SK-N-SH (cell line): ENCODE data around the gene POLA1. TPM values are rescaled to one million over a fixed set of nuclear protein-coding genes. Genes with fewer than 3 reads are reported as not detected.

Experiments
- CTCF ChIA-PET: fragments of 300-600, 350-600 bp; formaldehyde crosslinking; extraction: SDS; loops from one replicate; lab custom pipeline; 2021; lab: Yijun Ruan, JAX
- POLR2A ChIA-PET: fragments of 350-600 bp; sonication (Branson Sonifier 250); formaldehyde crosslinking; extraction: SDS; loops from one replicate; lab custom pipeline; 2020; ENCODE audit warnings: antibody characterized with exemption, inconsistent platforms; lab: Yijun Ruan, JAX
- DNase-seq: peaks from one replicate; pipeline ENCODE4 v3.0.0; 2012
- H2AFZ ChIP-seq: fragments of 200-600 bp; sonication (generic); 2 replicates; pipeline ENCODE4 v1.8.1; 2016; ENCODE audit warnings: antibody characterized with exemption, mild to moderate bottlenecking, low read depth
- H3F3A ChIP-seq: fragments of 200-600 bp; sonication (generic); replicated peaks from 2 replicates; pipeline ENCODE3; 2016; ENCODE audit warnings: antibody characterized with exemption, mild to moderate bottlenecking; ENCODE audit not compliant: insufficient read depth
- H3K27ac ChIP-seq, 2 experiments: fragments of 200-500 bp in 1 of 2; fragments of 200-600 bp in 1 of 2; sonication (Bioruptor generic) in 1 of 2; sonication (generic), shearing (Covaris generic) in 1 of 2; 2 replicates each; pipeline versions ENCODE4 v1.5.1 to v1.6.1; 2014 to 2016; ENCODE audit warnings: low read depth in 2 of 2, inconsistent platforms in 1 of 2, low read length in 1 of 2, mild to moderate bottlenecking in 1 of 2, mixed read lengths in 1 of 2
- H3K27me3 ChIP-seq: fragments of 200-600 bp; sonication (generic), shearing (Covaris generic); 2 replicates; pipeline ENCODE4 v1.6.1; 2016; ENCODE audit warnings: mixed run types; ENCODE audit not compliant: insufficient read depth
- H3K36me3 ChIP-seq, 2 experiments: fragments of 200-500 bp in 1 of 2; fragments of 200-600 bp in 1 of 2; sonication (Bioruptor generic) in 1 of 2; sonication (generic) in 1 of 2; replicated peaks in 1 of 2; 2 replicates each; pipeline versions ENCODE3 to v1.5.1; 2014 to 2016; ENCODE audit warnings: low read length in 1 of 2, mild to moderate bottlenecking in 1 of 2; ENCODE audit not compliant: insufficient read depth in 2 of 2, control insufficient read depth in 1 of 2
- H3K4me1 ChIP-seq, 2 experiments: fragments of 200-500 bp in 1 of 2; fragments of 200-600 bp in 1 of 2; sonication (Bioruptor generic) in 1 of 2; sonication (generic), shearing (Covaris generic) in 1 of 2; 2 replicates each; pipeline versions ENCODE4 v1.5.1 to v1.6.1; 2014 to 2016; ENCODE audit warnings: low read depth in 1 of 2, low read length in 1 of 2, mixed run types in 1 of 2; ENCODE audit not compliant: insufficient read depth in 2 of 2, control insufficient read depth in 1 of 2
- H3K4me2 ChIP-seq: fragments of 200-600 bp; sonication (generic), shearing (Covaris generic); 2 replicates; pipeline ENCODE4 v1.6.1; 2017; ENCODE audit warnings: mixed run types
- H3K4me3 ChIP-seq, 2 experiments: fragments of 200-500 bp in 1 of 2; fragments of 200-600 bp in 1 of 2; sonication (Bioruptor generic) in 1 of 2; sonication (generic), shearing (Covaris generic) in 1 of 2; 2 replicates each; pipeline versions ENCODE4 v1.5.1 to v1.8.1; 2014 to 2016; ENCODE audit warnings: low read depth in 2 of 2, inconsistent platforms in 1 of 2, low read length in 1 of 2, mild to moderate bottlenecking in 1 of 2, mixed read lengths in 1 of 2, moderate library complexity in 1 of 2
- H3K79me2 ChIP-seq: fragments of 200-600 bp; sonication (generic); 2 replicates; pipeline ENCODE4 v1.8.1; 2017; ENCODE audit warnings: mild to moderate bottlenecking; ENCODE audit not compliant: insufficient read depth
- H3K9ac ChIP-seq: fragments of 200-600 bp; sonication (generic); 2 replicates; pipeline ENCODE4 v1.6.1; 2017; ENCODE audit warnings: mixed run types
- H3K9me2 ChIP-seq: fragments of 200-600 bp; sonication (generic); 2 replicates; pipeline ENCODE4 v1.6.1; 2017; ENCODE audit warnings: mixed run types
- H3K9me3 ChIP-seq: fragments of 200-600 bp; sonication (generic); 2 replicates; pipeline ENCODE4 v1.6.1; 2017; ENCODE audit warnings: mixed run types, mild to moderate bottlenecking, moderate library complexity
- H4K20me1 ChIP-seq: fragments of 200-600 bp; sonication (generic); 2 replicates; pipeline ENCODE4 v1.6.1; 2017; ENCODE audit warnings: mild to moderate bottlenecking, mixed run types; ENCODE audit not compliant: insufficient read depth
- EZH2phosphoT487 ChIP-seq: fragments of 200-600 bp; sonication (generic); IDR thresholded peaks from 2 replicates; pipeline ENCODE4 v1.6.1; 2017; ENCODE audit warnings: low read depth, mixed run types, mild to moderate bottlenecking, antibody characterized with exemption, moderate library complexity, borderline replicate concordance
- GABPA ChIP-seq: IDR thresholded peaks from 2 replicates; pipeline ENCODE4 v1.4.0; 2012; ENCODE audit warnings: low read depth, mild to moderate bottlenecking
- GATA2 ChIP-seq: sonication (generic); formaldehyde crosslinking; IDR thresholded peaks from 2 replicates; pipeline ENCODE4 v1.5.0; 2020; ENCODE audit warnings: mild to moderate bottlenecking, missing genetic modification reagents
- NFIC ChIP-seq: IDR thresholded peaks from 2 replicates; pipeline ENCODE4 v1.4.0; 2012; ENCODE audit warnings: borderline replicate concordance
- RXRA ChIP-seq: IDR thresholded peaks from 2 replicates; pipeline ENCODE4 v1.4.0; 2012; ENCODE audit warnings: low read depth, mild to moderate bottlenecking, borderline replicate concordance
- SMC3 ChIP-seq: IDR thresholded peaks from 2 replicates; pipeline ENCODE4 v1.6.1; 2012; ENCODE audit warnings: low read depth, low read length, improper control_type of control experiment
- TEAD4 ChIP-seq: IDR thresholded peaks from 2 replicates; pipeline ENCODE4 v1.4.0; 2012; ENCODE audit warnings: mild to moderate bottlenecking, borderline replicate concordance; ENCODE audit not compliant: insufficient read depth
- YY1 ChIP-seq: IDR thresholded peaks from 2 replicates; pipeline ENCODE4 v1.4.0; 2012; ENCODE audit warnings: low read depth, mild to moderate bottlenecking
- WGBS: methylation state at CpG from one replicate; pipeline ENCODE4 v1.1.6; 2017; ENCODE audit warnings: low lambda C conversion rate; 5-methylcytosine and 5-hydroxymethylcytosine counted together
- polyA plus RNA-seq, 3 experiments: library from polyadenylated mRNA; depleted of rRNA; stranded (reverse); fragments of >200 nt; gene quantifications; 2 replicates each; pipeline ENCODE4 v1.2.3, GENCODE V29; 2012
- TF ChIP-seq, protein P1 (sequence below): IDR thresholded peaks from 2 replicates; pipeline ENCODE4; 2012
- TF ChIP-seq, protein P2 (sequence below): fragments of 200-600 bp; sonication (generic); IDR thresholded peaks from 2 replicates; pipeline ENCODE4 v1.6.1; 2017; ENCODE audit warnings: antibody characterized with exemption, mild to moderate bottlenecking, moderate library complexity
- TF ChIP-seq, protein P3 (sequence below): IDR thresholded peaks from 2 replicates; pipeline ENCODE4 v1.4.0; 2012; ENCODE audit warnings: low read depth, borderline replicate concordance
- TF ChIP-seq, protein P4 (sequence below): IDR thresholded peaks from 2 replicates; pipeline ENCODE4 v1.6.1; 2012; ENCODE audit warnings: mild to moderate bottlenecking, low read depth, low read length, moderate library complexity

Gene POLA1
- polyA plus RNA-seq, 1 of the 3 experiments (the other 2 are of a cell fraction): 2.8 TPM

DNA sequence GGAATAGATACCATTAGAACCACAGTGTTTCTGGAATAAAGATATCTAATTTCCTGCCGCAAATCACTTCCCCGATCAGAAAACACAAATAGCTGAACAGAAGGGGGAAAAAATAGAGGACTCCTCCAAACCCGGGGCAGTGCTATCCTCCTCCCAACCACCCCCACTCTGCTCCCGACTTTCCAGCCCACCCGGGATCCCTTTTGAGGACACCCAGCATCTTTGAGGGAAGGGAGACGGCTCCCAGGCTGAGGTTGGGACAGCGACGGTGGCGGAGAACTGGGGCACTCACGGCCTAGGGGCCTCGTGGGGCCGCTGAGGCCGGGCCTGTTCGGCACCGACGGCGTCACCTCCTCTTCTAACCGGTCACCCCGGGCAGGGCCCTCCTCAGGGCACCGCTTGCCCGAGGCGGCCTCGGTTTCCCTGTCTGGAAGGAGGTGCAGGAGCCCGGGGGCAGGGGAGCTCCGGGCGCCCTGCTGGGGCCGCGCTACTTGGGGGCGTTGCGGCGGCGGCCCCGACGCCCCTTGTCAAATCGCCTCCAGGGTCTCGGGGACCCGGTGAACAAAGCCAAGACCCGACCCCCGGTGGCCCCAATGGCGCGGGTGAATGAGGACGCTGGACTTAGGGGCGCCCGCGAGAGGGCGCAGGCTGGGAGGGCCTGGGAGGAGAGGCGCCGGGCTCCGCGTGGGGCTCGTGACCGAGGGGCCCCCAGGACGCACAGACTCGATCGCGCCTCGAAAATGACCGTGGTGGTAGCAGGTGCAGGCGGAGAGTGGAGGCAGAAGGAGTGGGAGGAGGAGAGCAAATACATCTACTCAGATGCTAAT lies 329.0 kb downstream of the POLA1 start:
- Histone ChIP-seq H3K27ac (no peak overlapping the region), H3K9ac (no peak overlapping the region), H3K27me3 (peaks cover 66% of the 10 kb centered on the region), H3K9me2 (no peaks in the 10 kb centered on the region), H3K4me3 (no peak overlapping the region), H3K9me3 (no peaks in the 10 kb centered on the region), H3K4me1 (peaks cover 0 to 9% of the 10 kb centered on the region in 2 experiments; a peak in 1 of 4 replicates), H3K79me2 (no peaks in the 10 kb centered on the region), H2AFZ (no peak overlapping the region), H3F3A (no peaks in the 10 kb centered on the region), H3K36me3 (no peaks in the 10 kb centered on the region), H3K4me2 (no peak overlapping the region), H4K20me1 (no peaks in the 10 kb centered on the region)
- DNase-seq: no peak
- WGBS: 40% methylated on average over 24 of the region's 59 CpGs
- ChIA-PET CTCF (interaction anchor here (1.1 to 2.7 kb wide), 5 partner anchors 10 to 188 kb away, joined by 3 to 32 read pairs (median 4); no protein-coding TSS in a partner anchor), POLR2A (no interaction called here)
- TF ChIP-seq, protein P1, sequence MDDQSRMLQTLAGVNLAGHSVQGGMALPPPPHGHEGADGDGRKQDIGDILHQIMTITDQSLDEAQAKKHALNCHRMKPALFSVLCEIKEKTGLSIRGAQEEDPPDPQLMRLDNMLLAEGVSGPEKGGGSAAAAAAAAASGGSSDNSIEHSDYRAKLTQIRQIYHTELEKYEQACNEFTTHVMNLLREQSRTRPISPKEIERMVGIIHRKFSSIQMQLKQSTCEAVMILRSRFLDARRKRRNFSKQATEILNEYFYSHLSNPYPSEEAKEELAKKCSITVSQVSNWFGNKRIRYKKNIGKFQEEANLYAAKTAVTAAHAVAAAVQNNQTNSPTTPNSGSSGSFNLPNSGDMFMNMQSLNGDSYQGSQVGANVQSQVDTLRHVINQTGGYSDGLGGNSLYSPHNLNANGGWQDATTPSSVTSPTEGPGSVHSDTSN: no peak
- TF ChIP-seq NFIC (no peak), EZH2phosphoT487 (no peak), RXRA (no peak), TEAD4 (no peak), GABPA (no peak), YY1 (no peak), SMC3 (no peak), GATA2 (no peak)
- TF ChIP-seq, protein P2, sequence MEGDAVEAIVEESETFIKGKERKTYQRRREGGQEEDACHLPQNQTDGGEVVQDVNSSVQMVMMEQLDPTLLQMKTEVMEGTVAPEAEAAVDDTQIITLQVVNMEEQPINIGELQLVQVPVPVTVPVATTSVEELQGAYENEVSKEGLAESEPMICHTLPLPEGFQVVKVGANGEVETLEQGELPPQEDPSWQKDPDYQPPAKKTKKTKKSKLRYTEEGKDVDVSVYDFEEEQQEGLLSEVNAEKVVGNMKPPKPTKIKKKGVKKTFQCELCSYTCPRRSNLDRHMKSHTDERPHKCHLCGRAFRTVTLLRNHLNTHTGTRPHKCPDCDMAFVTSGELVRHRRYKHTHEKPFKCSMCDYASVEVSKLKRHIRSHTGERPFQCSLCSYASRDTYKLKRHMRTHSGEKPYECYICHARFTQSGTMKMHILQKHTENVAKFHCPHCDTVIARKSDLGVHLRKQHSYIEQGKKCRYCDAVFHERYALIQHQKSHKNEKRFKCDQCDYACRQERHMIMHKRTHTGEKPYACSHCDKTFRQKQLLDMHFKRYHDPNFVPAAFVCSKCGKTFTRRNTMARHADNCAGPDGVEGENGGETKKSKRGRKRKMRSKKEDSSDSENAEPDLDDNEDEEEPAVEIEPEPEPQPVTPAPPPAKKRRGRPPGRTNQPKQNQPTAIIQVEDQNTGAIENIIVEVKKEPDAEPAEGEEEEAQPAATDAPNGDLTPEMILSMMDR: no peak
- TF ChIP-seq, protein P3, sequence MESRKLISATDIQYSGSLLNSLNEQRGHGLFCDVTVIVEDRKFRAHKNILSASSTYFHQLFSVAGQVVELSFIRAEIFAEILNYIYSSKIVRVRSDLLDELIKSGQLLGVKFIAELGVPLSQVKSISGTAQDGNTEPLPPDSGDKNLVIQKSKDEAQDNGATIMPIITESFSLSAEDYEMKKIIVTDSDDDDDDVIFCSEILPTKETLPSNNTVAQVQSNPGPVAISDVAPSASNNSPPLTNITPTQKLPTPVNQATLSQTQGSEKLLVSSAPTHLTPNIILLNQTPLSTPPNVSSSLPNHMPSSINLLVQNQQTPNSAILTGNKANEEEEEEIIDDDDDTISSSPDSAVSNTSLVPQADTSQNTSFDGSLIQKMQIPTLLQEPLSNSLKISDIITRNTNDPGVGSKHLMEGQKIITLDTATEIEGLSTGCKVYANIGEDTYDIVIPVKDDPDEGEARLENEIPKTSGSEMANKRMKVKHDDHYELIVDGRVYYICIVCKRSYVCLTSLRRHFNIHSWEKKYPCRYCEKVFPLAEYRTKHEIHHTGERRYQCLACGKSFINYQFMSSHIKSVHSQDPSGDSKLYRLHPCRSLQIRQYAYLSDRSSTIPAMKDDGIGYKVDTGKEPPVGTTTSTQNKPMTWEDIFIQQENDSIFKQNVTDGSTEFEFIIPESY: no peak
- TF ChIP-seq, protein P4, sequence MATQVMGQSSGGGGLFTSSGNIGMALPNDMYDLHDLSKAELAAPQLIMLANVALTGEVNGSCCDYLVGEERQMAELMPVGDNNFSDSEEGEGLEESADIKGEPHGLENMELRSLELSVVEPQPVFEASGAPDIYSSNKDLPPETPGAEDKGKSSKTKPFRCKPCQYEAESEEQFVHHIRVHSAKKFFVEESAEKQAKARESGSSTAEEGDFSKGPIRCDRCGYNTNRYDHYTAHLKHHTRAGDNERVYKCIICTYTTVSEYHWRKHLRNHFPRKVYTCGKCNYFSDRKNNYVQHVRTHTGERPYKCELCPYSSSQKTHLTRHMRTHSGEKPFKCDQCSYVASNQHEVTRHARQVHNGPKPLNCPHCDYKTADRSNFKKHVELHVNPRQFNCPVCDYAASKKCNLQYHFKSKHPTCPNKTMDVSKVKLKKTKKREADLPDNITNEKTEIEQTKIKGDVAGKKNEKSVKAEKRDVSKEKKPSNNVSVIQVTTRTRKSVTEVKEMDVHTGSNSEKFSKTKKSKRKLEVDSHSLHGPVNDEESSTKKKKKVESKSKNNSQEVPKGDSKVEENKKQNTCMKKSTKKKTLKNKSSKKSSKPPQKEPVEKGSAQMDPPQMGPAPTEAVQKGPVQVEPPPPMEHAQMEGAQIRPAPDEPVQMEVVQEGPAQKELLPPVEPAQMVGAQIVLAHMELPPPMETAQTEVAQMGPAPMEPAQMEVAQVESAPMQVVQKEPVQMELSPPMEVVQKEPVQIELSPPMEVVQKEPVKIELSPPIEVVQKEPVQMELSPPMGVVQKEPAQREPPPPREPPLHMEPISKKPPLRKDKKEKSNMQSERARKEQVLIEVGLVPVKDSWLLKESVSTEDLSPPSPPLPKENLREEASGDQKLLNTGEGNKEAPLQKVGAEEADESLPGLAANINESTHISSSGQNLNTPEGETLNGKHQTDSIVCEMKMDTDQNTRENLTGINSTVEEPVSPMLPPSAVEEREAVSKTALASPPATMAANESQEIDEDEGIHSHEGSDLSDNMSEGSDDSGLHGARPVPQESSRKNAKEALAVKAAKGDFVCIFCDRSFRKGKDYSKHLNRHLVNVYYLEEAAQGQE: no peak
